ENCODE results near the gene PLA2G4D.

Gene PLA2G4D

GRCh38 chr15:42046597-42046996 is 47.8 kb downstream of the PLA2G4D start:
- DNase-seq: no peak

GRCh38 chr15:42045211-42045615 is 49.1 kb downstream of the PLA2G4D start:
- DNase-seq: no peak

GRCh38 chr15:42042602-42043400 is 51.6 kb downstream of the PLA2G4D start:
- no peak for DNase-seq

GRCh38 chr15:42038401-42038800 is 56.0 kb downstream of the PLA2G4D start:
- no peak for DNase-seq

GRCh38 chr15:42037656-42038055 is 56.7 kb downstream of the PLA2G4D start:
- DNase-seq: no peak

GRCh38 chr15:42036966-42037365 is 57.4 kb downstream of the PLA2G4D start:
- DNase-seq: no peak

GRCh38 chr15:42036112-42036905 is 58.1 kb downstream of the PLA2G4D start:
- DNase-seq: no peak

- no peak for DNase-seq
These were observed 59.0 kb downstream of the PLA2G4D start for GRCh38 chr15:42035435-42035761.

GRCh38 chr15:42034628-42035434 is 59.5 kb downstream of the PLA2G4D start:
- no peak for DNase-seq

- no peak for DNase-seq
These were observed 61.0 kb downstream of the PLA2G4D start for GRCh38 chr15:42033214-42033873.

GRCh38 chr15:42032376-42033213 is 61.8 kb downstream of the PLA2G4D start:
- no peak for DNase-seq

GRCh38 chr15:42031198-42031915 is 63.0 kb downstream of the PLA2G4D start:
- DNase-seq: no peak

- no peak for DNase-seq
These were observed 66.8 kb downstream of the PLA2G4D start for GRCh38 chr15:42027521-42027920.

- DNase-seq: no peak
These were observed 70.1 kb downstream of the PLA2G4D start for GRCh38 chr15:42024303-42024702.

- DNase-seq: no peak
These were observed 72.8 kb downstream of the PLA2G4D start for GRCh38 chr15:42021593-42021992.

GRCh38 chr15:42020713-42021273 is 73.6 kb downstream of the PLA2G4D start, which contains the start of gene PLA2G4E:
Gene PLA2G4E (minus strand): TSS chr15:42021042. CDS start chr15:42021030, 12 bp downstream.
- DNase-seq: no peak

GRCh38 chr15:42018306-42019224 is 75.8 kb downstream of the PLA2G4D start:
- DNase-seq: peak; percentile 43

Data from activated effector memory CD4-positive, alpha-beta T cell treated with anti-CD3 and anti-CD28 coated beads, Interleukin-2, amount 50 U/mL, for 16 hours (primary cell).